GM06990 (cell line): ENCODE measurements around the gene CALML4.

ENCODE experiments used
- DNase-seq: peaks from one replicate; pipeline ENCODE4 v3.0.0-alpha.2; 2011; ENCODE audit not compliant: insufficient read length; ENCODE audit errors: extremely low read depth
- H3K27me3 ChIP-seq: replicated peaks from 2 replicates; pipeline ENCODE4 v1.6.0; 2011; ENCODE audit warnings: low read length; ENCODE audit not compliant: control insufficient read depth, insufficient read depth
- H3K36me3 ChIP-seq: 2 replicates; pipeline ENCODE4 v1.5.1; 2011; ENCODE audit warnings: low read length; ENCODE audit not compliant: control insufficient read depth, insufficient read depth
- H3K4me3 ChIP-seq: replicated peaks from 2 replicates; pipeline ENCODE4 v1.5.1; 2011; ENCODE audit warnings: low read depth, mild to moderate bottlenecking, control low read depth, low read length
- CTCF ChIP-seq: IDR thresholded peaks from 2 replicates; pipeline ENCODE4 v1.5.1; 2011; ENCODE audit warnings: low read length, control low read depth, mild to moderate bottlenecking, inconsistent platforms; ENCODE audit not compliant: insufficient read depth, poor library complexity, severe bottlenecking

CALML4 gene

GRCh38 chr15:68154923-68155559 is 50.1 kb downstream of the CALML4 start:
- no peak overlapping the region for H3K4me3 ChIP-seq
- DNase-seq, result no peak
- H3K36me3 ChIP-seq, result no peaks in the 10 kb centered on the region; the same call in none of the 2 replicates
- no peaks in the 10 kb centered on the region for H3K27me3 ChIP-seq
- peak; percentile 64 for TF ChIP-seq CTCF

- H3K36me3 ChIP-seq, result no peaks in the 10 kb centered on the region; the same call in none of the 2 replicates
- no peak overlapping the region for H3K4me3 ChIP-seq
- H3K27me3 ChIP-seq, result no peaks in the 10 kb centered on the region
- no peak for DNase-seq
- TF ChIP-seq CTCF, result no peak
These were observed 52.8 kb downstream of the CALML4 start for GRCh38 chr15:68152342-68152741.

DNA sequence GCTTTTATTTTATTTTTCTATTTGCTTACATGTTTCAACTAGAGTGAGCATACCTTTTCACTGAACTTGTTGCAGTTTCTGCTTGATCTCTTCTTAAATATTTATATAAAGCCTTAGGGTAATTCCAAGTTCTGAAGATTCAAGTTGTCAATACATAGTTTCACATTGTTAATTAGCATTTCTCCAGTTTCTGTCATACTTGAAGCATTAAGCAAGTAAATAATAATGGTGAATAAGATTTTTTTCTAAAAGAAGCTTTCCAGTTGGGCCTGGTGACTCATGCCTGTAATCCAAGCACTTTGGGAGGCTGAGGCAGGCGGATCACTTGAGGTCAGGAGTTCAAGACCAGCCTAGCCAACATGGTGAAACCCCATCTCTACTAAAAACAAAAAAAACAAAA is 53.9 kb downstream of the CALML4 start:
- H3K36me3 ChIP-seq, result no peaks in the 10 kb centered on the region; the same call in none of the 2 replicates
- no peak for DNase-seq

GRCh38 chr15:68150187-68150586 is 54.9 kb downstream of the CALML4 start:
- TF ChIP-seq CTCF, result no peak
- no peak overlapping the region for H3K4me3 ChIP-seq
- no peak for DNase-seq
- no peaks in the 10 kb centered on the region for H3K27me3 ChIP-seq
- no peaks in the 10 kb centered on the region; the same call in none of the 2 replicates for H3K36me3 ChIP-seq

More for the DNA sequence above, 53.9 kb downstream of the CALML4 start:
- no peaks in the 10 kb centered on the region for H3K27me3 ChIP-seq
- TF ChIP-seq CTCF, result no peak
- no peak overlapping the region for H3K4me3 ChIP-seq

- no peak overlapping the region for H3K4me3 ChIP-seq
- no peak for DNase-seq
- H3K27me3 ChIP-seq, result no peaks in the 10 kb centered on the region
- no peaks in the 10 kb centered on the region for H3K36me3 ChIP-seq
- TF ChIP-seq CTCF, result no peak
These were observed 56.1 kb downstream of the CALML4 start for GRCh38 chr15:68149059-68149458.

- no peaks in the 10 kb centered on the region for H3K27me3 ChIP-seq
- TF ChIP-seq CTCF, result no peak
- no peak overlapping the region for H3K4me3 ChIP-seq
- no peak for DNase-seq
- no peaks in the 10 kb centered on the region for H3K36me3 ChIP-seq
These were observed 57.1 kb downstream of the CALML4 start for GRCh38 chr15:68148039-68148438.
